ENCODE results near the gene MCRIP2.
A peak's percentile ranks its signal among the peaks of the same experiment; 100 is the strongest.

Gene MCRIP2

DNA sequence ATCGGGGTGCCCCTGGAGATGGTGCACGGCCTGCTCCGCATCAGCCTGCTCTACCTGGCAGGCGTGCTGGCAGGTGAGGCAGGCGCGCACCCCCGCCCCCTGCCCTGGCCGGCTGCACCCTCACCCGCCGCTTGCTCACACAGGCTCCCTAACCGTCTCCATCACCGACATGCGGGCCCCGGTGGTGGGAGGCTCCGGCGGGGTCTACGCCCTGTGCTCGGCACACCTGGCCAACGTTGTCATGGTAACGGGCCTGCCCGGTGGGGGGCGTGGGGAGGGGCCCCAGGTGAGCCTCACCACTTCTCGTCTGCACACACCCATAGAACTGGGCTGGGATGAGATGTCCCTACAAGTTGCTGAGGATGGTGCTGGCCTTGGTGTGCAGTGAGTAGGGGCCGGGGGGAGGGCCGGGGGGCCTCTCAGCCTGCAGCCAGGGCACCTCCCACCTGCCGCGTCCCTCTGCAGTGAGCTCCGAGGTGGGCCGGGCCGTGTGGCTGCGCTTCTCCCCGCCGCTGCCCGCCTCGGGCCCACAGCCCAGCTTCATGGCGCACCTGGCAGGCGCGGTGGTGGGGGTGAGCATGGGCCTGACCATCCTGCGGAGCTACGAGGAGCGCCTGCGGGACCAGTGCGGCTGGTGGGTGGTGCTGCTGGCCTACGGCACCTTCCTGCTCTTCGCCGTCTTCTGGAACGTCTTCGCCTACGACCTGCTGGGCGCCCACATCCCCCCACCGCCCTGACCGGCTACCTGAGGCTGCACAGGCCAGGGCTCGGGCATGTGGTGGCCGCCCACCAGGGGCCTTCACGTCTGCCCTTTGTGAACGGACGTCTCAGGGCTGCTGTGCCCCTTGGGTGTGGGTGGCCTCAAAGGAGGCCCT, 35.9 kb downstream of the MCRIP2 start:
- TF ChIP-seq, protein P1, sequence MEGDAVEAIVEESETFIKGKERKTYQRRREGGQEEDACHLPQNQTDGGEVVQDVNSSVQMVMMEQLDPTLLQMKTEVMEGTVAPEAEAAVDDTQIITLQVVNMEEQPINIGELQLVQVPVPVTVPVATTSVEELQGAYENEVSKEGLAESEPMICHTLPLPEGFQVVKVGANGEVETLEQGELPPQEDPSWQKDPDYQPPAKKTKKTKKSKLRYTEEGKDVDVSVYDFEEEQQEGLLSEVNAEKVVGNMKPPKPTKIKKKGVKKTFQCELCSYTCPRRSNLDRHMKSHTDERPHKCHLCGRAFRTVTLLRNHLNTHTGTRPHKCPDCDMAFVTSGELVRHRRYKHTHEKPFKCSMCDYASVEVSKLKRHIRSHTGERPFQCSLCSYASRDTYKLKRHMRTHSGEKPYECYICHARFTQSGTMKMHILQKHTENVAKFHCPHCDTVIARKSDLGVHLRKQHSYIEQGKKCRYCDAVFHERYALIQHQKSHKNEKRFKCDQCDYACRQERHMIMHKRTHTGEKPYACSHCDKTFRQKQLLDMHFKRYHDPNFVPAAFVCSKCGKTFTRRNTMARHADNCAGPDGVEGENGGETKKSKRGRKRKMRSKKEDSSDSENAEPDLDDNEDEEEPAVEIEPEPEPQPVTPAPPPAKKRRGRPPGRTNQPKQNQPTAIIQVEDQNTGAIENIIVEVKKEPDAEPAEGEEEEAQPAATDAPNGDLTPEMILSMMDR (IDR thresholded peaks at IDR 0.05; ENCODE audit: borderline replicate concordance, control extremely low read depth, extremely low read depth, insufficient read depth, missing control alignments): no peak
- in situ Hi-C loops (cut with MboI; ENCODE audit: low sequenced_read_pairs, unreplicated experiment): no loop called here
- no peak for DNase-seq (ENCODE audit: low spot score)

DNA sequence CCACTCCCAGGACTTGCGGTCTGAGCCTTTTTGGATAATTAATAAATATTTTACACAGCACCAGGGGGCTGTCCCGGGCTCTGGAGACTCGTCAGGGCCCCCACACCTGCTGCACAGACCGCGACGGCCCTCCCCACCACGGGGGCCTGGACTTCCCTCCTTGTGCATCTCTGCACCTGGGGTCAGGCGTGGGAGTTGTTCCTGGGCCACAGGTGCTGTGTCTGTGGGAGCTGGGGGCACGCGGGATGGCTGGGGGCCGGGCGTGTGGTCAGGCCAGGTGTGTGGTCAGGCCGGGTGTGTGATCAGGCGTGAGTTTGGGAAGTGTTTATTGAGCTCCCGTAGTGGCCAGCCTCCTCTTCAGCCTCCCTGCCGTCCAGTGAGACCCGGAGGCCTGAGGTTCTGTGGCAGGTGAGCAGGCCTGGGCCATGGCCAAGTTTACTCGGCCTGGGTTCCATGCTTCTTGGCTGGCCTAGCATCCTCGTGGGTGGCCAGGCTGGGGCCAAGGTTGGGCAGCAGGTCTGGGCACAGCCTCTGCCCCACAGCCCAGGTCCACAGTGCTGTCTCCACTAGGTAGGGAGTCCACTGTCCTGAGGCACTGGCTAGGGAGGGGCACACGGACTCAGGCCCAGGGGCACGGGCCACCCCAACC, 36.7 kb downstream of the MCRIP2 start:
- no peak for DNase-seq (ENCODE audit: low spot score)
- in situ Hi-C loops (cut with MboI; ENCODE audit: low sequenced_read_pairs, unreplicated experiment): no loop called here
- TF ChIP-seq, protein P1 (IDR thresholded peaks at IDR 0.05; ENCODE audit: borderline replicate concordance, control extremely low read depth, extremely low read depth, insufficient read depth, missing control alignments): no peak

DNA sequence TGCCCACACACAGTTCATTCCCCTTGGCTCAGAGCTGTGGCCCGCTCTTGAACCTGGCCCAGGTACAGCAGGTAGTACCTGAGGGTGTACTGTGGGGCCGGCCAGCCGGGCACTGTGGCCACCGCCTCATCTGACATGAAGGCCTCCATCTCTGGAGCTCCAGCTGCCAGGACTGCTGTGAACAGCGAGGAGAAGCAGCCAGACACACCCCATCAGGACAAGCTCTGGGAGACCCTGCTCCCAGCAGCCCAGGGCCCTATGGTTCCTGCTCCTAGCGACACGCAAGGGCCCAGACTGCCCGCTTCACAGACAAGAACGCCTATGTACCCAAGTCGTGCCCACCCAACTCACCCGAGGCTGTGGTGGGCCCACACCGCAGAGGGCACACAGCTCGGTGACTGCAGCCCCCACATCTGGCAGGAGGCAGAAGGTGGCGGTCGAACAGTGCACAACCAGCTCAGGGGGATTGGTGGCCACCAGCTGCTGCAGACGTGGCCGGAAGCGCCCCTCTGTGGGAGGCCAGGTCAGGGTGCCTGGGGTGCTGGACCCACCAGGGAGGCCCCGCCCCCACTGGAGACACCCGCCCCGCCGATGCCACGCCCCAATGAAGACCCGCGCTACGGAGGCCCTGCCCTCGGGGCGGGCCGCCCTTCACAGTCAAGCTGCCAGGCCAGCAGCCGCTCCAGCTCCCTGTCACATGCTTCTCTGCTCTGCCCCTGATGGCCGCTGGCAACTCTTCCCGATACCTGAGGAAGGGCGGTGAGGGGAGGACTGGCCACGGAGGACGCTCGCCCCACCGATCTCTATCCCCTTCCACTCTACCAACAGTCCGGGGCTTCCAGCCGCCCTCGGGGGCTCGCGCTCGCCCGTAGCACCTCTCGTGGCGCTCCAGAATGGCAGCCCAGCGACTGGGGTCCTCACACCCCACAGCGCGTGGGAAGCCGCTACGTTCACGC, 37.5 kb downstream of the MCRIP2 start:
- in situ Hi-C loops (cut with MboI; ENCODE audit: low sequenced_read_pairs, unreplicated experiment): no loop called here
- TF ChIP-seq, protein P1 (IDR thresholded peaks at IDR 0.05; ENCODE audit: borderline replicate concordance, control extremely low read depth, extremely low read depth, insufficient read depth, missing control alignments): no peak

DNA sequence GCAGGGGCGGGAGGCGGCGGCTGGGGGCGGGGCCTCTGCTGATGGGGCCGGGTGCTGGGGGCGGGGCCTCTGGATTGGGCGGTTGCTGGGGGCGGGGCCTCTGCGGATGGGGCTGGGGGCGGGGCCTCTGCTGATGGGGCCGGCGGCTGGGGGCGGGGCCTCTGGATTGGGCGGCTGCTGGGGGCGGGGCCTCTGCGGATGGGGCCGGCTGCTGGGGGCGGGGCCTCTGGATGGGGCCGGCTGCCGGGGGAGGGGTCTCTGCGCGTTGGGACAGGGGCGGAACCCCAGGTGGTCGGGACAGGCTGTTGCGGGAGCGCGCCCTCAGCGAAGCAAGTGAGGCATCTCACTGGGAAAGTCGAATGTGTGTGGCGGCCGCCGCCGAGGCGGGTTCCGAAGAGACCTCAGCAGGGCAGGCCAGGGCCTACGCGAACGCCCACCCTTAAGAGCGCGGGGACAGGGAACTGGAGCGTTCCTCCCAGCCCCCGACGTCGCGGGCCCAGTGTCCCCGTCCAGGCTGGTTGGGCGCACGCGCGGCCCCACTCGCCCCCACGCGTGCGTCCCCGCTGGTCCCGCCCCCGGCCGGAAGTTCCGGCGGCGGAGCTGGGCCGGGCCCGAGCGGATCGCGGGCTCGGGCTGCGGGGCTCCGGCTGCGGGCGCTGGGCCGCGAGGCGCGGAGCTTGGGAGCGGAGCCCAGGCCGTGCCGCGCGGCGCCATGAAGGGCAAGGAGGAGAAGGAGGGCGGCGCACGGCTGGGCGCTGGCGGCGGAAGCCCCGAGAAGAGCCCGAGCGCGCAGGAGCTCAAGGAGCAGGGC, 38.4 kb downstream of the MCRIP2 start, which contains the start of gene STUB1:
STUB1 (plus strand) TSS at position 597 of the 811 bp plus-strand sequence; CDS start at position 713, 116 bp downstream.
- DNase-seq (ENCODE audit: low spot score): peak; percentile 89
- TF ChIP-seq, protein P1 (IDR thresholded peaks at IDR 0.05; ENCODE audit: borderline replicate concordance, control extremely low read depth, extremely low read depth, insufficient read depth, missing control alignments): no peak
- in situ Hi-C loops (cut with MboI; ENCODE audit: low sequenced_read_pairs, unreplicated experiment): no loop called here

More for the DNA sequence above, 37.5 kb downstream of the MCRIP2 start:
- DNase-seq (ENCODE audit: low spot score): peak; percentile 64

DNA sequence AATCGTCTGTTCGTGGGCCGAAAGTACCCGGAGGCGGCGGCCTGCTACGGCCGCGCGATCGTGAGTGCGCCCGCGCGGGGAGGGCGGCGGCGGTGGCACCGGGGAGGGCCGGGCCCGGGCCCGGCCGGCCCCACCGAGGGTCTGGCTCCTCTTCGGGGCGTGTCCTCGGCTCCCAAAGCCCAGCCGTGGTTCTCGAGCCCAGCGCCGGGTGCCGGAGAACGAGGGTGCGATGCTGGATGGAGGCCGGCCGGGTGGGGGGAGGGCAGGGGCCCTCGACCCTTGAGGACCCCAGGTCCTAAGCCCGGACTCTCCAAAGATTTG, 39.0 kb downstream of the MCRIP2 start:
- DNase-seq (ENCODE audit: low spot score): no peak
- in situ Hi-C loops (cut with MboI; ENCODE audit: low sequenced_read_pairs, unreplicated experiment): no loop called here
- TF ChIP-seq, protein P1 (IDR thresholded peaks at IDR 0.05; ENCODE audit: borderline replicate concordance, control extremely low read depth, extremely low read depth, insufficient read depth, missing control alignments): no peak
